G401.6 (cell line): ENCODE data around the gene CPN1.
A peak's percentile ranks its signal among the peaks of the same experiment; 100 is the strongest.
"Not testable (repeated sequence)": the region's sequence is repeated elsewhere in the genome, so short reads cannot be mapped to it uniquely, and the experiment has no call there.

Experiments
- FAIRE-seq: peaks from 2 replicates; lab custom pipeline; 2012; peaks lifted over from hg19 to GRCh38; lab: Jason Lieb, UNC

Gene CPN1

GRCh38 chr10:100021322-100021721, 60.3 kb downstream of the CPN1 start:
- no peak for FAIRE-seq

GRCh38 chr10:100020886-100021253, 60.8 kb downstream of the CPN1 start:
- no peak for FAIRE-seq

- FAIRE-seq: no peak
Measured at GRCh38 chr10:100020142-100020885, 61.4 kb downstream of the CPN1 start.

- no peak for FAIRE-seq
Measured at GRCh38 chr10:100019787-100020141, 61.9 kb downstream of the CPN1 start.

GRCh38 chr10:100014071-100014762, 67.5 kb downstream of the CPN1 start:
- no peak for FAIRE-seq

GRCh38 chr10:100013621-100014020, 68.0 kb downstream of the CPN1 start:
- no peak for FAIRE-seq

GRCh38 chr10:100011906-100012305, 69.8 kb downstream of the CPN1 start:
- not testable (repeated sequence) for FAIRE-seq

GRCh38 chr10:100009793-100010676, 71.6 kb downstream of the CPN1 start, which contains the start of gene DNMBP:
DNMBP (minus strand) TSS chr10:100009947; CDS start chr10:99972124, 37,823 bp downstream.
- no peak for FAIRE-seq

- FAIRE-seq: no peak
Measured at GRCh38 chr10:100009283-100009792, 72.3 kb downstream of the CPN1 start.

- FAIRE-seq: no peak
Measured at GRCh38 chr10:100008708-100009282, 72.9 kb downstream of the CPN1 start.

GRCh38 chr10:100008142-100008522, 73.5 kb downstream of the CPN1 start:
- no peak for FAIRE-seq

- no peak for FAIRE-seq
Measured at GRCh38 chr10:100007231-100008141, 74.2 kb downstream of the CPN1 start.

GRCh38 chr10:100006243-100006886, 75.3 kb downstream of the CPN1 start:
- FAIRE-seq: peak; percentile 89

GRCh38 chr10:100004805-100005510, 76.7 kb downstream of the CPN1 start:
- FAIRE-seq: no peak

GRCh38 chr10:100000109-100000644, 81.5 kb downstream of the CPN1 start:
- FAIRE-seq: no peak

GRCh38 chr10:99999319-100000108, 82.2 kb downstream of the CPN1 start:
- no peak for FAIRE-seq

- no peak for FAIRE-seq
Measured at GRCh38 chr10:99998889-99999288, 82.8 kb downstream of the CPN1 start.

GRCh38 chr10:99996671-99997648, 84.7 kb downstream of the CPN1 start:
- no peak for FAIRE-seq
